NCI-H226 (cell line): ENCODE results near the gene NRL.

Experiments used
- DNase-seq: peaks from one replicate; pipeline ENCODE4 v3.0.0-alpha.2; 2015

The NRL gene

DNA sequence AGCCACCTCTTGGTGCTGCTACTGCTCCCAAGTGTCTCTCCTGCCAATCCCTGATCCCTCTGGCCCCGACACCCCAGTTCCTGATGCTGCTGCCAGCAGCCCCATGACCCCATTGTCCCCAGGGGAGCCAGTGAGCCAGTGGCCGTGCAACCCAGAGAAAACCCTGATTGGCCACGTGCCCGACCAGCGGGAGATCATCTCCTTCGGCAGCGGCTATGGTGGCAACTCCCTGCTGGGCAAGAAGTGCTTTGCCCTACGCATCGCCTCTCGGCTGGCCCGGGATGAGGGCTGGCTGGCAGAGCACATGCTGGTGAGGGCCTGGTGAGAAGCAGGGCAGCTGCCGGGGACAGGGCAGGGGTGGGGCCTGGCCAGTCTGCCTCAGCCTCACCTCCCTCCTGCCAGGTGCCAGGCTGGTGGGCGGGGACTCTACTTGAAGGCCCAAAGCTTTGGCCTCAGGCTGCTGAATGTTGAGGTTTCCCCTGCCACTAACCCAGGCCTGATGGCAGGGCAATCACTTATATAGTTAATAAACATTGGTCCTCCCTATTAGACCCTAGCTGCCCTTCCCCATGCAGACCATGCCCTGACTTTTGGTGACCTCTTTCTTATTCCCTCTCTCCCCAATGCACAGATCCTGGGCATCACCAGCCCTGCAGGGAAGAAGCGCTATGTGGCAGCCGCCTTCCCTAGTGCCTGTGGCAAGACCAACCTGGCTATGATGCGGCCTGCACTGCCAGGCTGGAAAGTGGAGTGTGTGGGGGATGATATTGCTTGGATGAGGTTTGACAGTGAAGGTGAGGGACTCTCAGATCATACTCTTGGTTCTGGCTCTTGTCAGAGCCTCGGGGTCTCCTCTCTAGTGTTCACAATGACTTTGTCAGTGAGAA is 15.6 kb downstream of the NRL start:
- DNase-seq, result no peak

DNA sequence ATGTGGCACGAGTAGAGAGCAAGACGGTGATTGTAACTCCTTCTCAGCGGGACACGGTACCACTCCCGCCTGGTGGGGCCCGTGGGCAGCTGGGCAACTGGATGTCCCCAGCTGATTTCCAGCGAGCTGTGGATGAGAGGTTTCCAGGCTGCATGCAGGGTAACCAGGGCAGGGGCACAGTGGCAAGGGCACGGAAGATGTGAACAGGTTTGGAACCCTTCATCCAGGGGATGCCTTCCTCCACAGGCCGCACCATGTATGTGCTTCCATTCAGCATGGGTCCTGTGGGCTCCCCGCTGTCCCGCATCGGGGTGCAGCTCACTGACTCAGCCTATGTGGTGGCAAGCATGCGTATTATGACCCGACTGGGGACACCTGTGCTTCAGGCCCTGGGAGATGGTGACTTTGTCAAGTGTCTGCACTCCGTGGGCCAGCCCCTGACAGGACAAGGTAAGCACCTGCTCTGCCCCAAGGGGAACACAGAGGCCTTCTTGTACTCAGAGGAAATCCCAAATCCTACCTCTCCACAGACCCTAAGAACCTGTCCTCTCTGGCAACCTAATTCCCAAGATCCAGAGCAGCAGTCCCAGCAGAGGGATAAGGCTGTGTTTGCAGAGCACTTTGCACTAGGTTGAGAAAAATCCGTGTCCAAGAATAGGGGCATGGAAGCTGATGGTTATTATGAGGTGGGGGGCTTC is 16.4 kb downstream of the NRL start:
- no peak for DNase-seq

DNA sequence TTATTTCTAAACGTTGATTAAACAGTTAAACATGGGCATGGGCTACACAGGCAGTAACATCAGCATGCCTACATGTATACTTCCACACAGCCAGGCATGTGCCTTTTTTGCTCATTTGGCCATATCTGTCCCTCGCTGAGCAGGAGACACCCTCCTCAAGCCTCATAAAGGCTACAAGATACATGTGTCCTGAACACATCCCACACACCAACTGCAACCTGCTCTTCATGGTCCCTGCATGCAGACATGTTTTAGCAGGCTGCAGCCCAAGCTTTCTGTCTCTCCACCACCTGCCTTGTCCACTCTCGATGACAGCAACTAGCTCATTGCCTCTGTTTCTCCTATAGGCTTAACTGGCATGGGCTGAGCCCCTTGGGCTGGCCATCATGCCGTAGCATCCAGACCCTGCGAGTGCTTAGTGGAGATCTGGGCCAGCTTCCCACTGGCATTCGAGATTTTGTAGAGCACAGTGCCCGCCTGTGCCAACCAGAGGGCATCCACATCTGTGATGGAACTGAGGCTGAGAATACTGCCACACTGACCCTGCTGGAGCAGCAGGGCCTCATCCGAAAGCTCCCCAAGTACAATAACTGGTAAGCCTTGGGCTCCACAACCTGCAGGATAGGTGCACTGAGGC is 18.1 kb downstream of the NRL start:
- no peak for DNase-seq

DNA sequence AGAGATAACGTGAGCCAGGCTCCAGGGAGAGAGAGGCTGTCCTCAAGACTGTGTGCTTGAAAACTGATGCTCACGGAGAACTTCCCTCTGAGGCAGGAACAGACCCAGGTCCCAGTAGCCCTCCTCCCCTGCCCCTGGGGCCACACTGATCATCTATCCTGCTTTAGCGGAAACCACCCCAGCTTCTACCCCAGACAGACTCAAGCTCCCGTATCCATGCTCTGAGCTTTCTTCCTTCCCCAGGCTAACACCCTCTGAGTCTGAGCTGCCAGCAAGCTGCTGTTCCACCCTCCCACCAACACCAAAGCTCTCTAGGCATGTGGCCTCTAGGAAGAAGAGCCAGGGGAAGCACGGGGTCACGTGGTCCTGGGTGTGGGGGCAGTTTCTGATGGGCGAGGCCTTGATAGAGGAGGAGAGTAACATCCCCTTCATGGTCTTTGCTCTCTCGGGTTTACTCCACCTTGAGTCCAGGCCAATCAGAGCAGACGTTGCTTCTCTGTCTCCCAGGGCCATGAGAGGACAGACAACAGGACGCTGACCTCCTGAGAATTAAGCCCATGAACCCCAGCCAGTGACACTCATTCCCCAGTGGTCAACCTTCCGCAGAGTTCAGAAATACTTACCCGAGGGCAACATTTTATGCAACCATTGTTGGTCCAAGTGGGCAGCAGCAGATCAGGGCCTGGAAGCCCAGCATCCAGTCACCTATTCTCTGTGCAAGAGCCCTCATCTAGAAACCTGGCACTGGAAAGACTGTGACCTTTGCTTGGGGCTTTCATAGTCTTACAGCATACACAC is 19.3 kb downstream of the NRL start:
- DNase-seq, result no peak

DNA sequence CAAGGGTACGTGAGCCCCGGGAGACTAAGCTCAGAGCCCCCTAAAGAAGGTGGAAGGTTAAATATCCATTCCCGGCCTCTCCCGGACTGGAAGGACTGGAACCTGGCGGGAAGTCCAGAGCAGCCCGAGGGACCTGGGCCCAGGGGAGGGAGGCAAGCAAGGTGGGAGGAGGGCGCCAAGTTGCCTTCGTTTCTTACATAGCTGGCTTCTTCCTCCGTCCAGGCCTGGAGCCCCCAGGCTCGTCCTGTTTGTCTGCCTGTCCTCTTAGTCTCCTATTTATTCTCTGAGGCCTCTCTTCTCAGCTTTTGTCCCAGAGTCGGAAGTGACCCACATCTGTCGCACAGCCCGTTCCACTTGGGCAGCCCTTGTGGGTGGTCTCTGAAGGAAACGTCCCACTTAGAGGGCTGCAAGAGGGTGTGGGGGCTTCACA is 19.9 kb downstream of the NRL start:
- DNase-seq, result no peak

DNA sequence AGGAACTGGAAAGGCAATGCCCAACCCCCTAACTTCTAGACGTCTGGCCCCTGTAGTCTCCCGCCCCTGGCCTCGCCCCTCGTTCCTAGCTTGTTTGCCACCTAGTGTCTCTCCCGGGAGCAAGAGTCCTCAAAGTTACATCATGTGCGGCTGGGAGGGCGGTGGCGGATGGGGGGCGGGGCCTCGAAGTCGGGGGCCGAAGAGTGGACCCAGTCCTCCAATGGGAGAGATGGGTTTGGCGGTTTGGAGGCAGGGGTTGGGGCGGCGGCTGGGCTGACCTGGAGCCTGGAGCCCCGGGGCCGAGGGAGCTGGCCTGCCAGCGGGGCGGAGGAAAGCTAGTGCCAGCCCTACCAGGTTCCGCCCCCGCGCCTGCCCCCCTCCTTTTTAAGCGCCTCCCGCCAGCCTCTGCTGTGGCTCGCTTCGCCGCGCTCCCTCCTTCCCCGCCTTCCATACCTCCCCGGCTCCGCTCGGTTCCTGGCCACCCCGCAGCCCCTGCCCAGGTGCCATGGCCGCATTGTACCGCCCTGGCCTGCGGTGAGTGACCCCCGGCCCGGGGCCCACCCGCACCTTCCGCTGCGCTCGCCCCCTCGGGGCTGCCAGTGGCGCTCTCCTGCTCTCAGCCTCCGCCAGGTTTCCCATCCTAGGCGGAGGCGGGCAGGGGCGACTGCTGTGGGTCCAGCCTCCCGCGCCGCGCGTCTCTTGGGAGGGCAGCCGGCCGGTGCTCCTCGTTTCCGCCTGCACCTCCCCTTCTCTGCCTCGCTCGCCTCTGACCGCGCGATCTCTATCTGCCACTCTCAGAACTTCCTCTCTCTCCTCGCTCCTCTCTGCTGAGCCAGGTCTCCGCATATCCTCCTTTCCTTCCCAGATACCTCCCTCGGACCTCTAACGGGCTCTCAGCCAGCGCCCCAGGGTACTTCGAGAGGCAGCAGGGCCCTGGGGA is 20.6 kb downstream of the NRL start, which contains the start of gene PCK2:
TSS of gene PCK2 (plus strand) at position 411 of the 940 bp plus-strand sequence. CDS start at position 506, 95 bp downstream.
- DNase-seq, result peak; percentile 89

DNA sequence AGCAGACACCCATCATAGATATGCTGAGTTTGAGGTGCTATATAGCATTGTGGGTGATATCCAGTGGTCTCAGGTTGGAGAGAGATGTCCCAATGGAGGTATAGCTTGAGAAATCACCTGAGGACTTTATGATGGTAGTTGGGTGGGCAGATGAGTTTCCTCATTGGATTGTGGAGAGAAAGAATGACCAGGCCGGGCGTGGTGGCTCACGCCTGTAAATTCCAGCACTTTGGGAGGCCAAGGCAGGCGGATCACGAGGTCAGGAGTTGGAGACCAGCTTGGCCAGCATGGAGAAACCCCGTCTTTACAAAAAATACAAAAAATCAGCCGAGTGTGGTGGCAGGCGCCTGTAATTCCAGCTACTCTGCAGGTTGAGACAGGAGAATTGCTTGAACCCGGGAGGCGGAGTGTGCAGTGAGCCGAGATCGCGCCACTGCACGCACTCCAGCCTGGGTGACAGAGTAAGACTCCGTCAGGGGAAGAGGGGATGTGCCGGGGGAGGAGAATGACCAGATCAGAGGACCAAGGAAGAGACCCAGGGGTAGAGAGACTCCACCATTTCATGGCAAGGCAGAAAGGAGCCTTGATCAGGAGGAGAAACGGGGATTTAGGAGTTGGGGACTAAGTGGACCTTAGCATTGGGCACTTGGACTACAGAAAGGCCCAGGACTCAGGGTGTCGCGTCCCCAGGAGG is 21.4 kb downstream of the NRL start:
- DNase-seq, result no peak

DNA sequence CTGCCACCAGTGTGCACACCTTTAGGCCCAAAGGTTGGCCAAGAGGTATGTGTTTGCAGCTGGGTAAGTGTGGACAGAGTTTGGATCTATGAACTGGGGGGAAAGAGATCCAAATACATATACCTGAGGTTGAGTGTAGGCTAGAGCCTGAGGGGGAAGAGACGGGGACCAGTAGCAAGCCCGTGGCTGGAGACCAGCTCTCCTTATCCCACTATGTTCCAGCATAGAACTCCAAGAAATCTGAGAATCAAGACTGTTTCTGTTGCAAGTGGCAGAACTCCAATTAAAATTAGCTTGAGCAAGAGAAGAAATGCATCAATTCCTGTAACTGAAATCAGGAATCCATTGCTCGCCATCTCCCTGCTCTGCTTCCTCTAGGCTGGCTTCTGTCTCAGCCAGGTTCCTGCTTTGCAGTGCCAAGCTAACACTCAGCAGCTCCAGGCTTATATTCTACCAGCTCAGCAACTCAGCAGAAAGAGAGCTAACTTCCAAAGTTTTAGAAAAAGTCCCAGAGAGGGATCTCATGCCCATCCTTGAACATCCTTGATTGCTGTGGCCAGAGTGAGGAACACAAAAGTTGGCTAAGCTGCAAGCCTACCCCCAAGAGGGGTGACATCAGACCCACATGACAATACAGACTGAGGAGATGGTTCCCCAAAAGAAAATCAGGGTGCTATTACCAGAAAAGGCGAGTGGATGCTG is 22.1 kb downstream of the NRL start:
- no peak for DNase-seq

DNA sequence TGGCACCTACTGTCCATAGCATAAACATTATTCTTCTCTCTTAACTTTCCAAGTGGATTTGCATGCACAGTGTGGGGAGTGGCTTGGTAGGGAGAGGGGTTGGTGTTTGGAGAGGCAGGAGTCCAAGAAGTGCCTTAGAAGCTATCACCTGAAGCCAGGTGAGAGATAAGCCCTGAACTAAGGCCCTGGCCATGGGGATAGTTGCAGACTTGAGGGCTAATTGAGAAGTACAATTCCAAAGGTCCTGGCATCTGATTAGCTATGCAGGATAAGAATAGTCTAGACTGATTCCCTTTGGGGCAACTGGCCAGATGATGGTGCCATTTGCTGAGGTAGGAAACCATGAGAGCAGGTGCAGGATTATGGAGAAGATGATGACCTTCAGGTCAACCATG is 22.6 kb downstream of the NRL start:
- no peak for DNase-seq

DNA sequence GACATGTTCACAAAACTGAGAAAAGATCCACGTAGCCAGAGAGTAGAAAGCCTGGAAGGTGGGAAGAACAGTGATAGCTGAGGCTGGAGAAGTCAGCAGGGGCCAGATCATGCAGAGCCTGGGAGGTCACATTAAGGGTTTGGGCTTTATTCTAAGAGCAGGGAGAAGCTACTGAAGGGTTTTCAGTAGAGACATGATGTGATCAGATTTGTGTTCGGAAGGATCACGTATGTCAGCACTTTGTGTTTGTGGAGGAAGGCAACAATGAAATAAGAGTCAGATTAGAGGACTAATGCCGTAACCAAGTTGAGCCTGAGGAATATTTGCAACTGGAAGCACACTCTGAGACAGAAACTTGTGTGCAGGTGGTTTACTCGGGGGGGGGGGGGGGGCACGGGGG is 24.9 kb downstream of the NRL start:
- no peak for DNase-seq

DNA sequence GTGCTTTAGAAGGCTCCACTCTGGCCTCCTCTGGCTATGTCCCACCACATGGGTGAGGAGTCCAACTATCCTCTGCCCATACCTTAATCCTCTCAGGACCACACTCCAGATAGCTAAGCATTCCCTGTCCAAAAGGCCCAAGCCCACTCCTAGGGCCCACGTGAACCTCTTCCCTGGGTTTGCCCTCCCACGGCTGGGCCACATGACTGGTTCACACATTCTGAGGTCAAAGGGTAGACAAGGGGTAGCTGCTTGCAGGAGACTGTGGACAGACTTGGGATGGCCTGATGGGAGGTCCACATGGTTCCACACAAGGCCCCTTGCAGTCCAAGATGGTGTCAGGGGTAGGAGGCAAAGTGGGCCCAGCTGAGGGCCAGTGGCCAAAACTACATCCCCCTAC is 26.7 kb downstream of the NRL start:
- DNase-seq, result no peak

DNA sequence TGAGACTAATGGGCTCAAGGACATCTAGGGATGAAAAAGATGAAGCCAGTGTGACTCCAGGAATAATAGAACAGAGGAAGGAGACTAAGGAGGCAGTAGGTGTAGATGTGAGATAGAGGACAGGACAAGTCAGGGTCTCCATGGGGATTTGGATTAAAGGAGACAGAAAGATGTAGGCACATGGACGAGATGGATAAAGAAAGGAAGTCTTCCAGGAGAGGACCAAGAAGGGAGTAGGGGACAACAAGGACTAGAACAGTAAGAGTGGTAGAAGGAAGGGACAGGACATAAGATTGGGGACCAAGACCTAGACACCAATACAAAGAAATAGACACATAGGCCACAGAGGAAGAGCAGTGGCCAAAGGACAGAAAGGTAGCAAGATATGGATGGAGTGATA is 27.7 kb downstream of the NRL start:
- DNase-seq, result no peak

DNA sequence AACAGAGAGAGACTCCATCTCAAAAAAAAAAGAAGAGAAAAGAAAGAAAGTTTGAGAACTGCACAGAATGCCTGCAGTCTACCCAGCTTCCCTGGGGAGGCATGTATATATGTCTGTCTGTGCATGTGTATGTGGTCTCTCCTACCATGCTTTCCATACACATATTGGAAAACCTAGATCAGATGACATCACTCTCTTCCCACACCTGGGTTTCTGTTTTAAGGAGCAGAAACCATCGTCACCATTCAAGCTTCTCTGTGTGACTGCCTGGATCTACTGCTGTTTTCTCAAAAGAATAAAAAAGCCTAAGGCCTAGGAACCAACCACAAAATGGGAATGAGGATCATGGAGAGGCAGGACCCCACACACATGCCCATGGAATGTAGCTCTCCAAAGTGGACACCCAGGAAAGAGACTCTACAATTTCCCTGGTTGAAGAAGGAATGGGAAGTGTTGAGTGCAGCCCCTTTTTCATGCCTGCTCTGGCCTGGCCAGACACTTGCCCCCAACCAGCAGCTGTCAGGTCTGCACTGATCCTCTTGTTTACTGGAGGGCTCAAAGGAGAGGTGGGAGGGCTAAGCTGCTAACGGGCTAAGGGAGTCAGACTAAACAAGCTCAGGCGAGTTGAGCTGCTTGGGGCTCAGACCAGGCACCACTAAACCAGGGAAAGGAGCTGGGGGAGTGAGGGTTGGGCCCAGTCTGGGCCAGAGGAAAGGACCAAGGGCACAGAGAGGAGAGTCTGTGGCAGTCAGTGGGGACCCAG is 28.4 kb downstream of the NRL start:
- no peak for DNase-seq

DNA sequence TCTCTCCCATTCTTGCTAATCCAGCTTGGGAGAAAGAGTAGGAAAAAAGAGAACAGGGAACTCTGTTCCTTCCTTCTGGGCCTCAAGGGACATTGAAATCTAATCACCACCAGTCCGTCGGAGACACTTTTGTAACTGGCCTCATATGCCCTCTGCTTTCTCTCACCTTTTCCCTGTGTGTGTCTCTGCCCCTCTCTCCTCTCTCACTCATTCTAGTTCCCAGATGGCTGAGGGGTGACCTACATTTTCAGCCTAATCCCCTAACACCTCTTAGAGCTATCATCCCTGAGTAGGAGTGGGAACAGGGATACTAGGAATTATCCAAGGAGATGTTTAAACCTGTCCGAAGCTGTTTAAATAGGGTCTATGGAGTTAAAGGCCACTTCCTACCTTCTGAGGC is 29.5 kb downstream of the NRL start:
- DNase-seq, result no peak

DNA sequence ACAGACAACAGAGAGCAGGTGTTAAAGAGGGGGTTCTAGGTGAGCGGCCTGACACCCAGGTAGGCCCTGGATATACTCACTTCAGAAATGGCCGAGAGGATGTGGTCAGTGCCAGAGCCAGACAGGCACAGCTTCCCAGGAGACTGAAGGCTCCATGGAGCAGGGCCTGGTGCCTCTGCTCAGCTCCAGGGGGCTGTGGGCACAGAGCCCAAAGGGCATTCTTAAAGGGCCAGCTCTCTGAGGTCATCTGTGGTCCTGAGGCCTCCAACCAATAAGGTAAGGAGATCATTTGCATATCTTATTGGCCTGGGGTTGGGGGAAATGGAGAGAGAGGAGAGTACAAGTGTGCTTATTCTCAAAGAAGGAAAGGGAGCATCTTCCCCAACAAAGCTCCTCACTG is 30.3 kb downstream of the NRL start:
- DNase-seq, result peak; percentile 20

DNA sequence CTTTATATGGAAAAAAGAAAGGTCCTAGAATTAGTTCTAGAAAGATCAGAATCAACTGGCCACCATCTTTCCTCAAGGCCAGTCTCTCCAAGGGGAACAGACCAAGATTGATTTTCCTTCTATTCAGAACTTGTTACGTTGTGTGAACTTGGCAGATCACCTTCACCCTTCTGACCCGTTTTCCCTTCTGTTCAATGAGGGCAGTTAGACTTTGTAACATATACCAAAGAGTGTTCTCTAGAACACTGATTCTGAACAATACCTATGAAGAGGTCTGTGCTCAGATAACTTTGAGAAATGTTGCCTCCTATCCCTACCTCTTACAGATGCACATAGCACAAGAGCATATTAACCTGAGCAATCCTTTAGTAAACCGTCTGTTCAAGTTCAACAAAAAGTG is 31.3 kb downstream of the NRL start:
- DNase-seq, result no peak

DNA sequence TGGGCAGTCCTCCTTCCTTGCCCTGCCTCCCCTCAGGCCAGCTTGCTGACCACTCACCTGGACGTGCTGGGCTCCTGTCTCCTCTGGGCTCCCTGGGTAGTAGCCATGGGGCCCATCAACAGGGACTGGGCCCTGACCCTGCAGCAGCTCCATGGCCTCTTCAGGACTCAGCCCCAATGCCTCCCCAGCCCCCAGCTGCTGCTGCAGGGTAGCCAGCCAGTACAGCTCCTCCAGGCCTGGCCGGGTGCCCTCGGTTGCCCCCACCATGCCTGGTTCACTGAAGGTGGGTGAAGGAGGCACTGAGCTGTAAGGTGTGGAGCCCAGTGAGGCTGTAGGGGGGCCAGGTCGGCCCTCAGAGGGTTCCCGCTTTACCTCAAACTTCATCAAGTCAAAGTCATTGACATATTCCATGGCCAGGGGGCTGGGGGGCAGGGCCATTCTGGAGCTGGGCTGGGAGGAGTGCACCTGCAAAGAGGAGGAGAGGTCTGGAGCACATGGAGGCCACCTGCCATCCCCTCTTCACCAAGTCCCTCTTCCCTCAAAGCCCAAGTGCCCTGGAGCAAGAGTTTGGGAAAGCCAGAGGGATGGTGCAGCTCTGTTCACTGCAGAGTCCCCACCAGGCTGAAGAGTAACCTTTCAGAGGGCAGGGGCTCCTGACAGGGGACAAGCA is 32.2 kb downstream of the NRL start:
- DNase-seq, result no peak

DNA sequence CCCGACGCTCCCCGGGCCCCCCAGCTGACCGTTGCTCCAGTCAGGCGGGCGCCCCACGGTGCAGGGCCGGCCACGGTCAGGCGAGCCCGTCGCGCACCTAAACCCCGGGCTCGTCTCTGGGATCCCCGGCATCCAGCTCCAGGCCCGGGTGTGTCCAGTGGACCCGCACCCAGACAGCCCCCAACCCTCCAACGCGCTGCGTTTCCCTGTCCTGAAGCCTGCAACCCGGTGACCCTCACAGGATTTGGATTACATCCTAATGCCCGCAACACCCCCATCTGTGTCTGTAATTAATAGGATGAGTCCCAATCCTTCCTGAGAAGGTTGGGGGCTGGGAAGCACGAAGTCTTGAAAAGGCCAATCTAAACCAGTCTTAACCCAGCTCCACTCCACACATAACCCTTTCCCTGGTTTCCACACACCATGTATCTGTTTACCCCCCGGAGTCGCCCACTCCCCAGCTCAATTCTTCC is 33.0 kb downstream of the NRL start:
- no peak for DNase-seq
